GM10266 (cell line): ENCODE data around the gene TRPV5.

Experiments used
- DNase-seq: peaks from one replicate; pipeline ENCODE4 v3.0.0; 2012; ENCODE audit errors: extremely low spot score
- CTCF ChIP-seq: IDR thresholded peaks from 2 replicates; pipeline ENCODE4 v1.5.1; 2012; ENCODE audit warnings: mild to moderate bottlenecking, low read depth; ENCODE audit not compliant: control insufficient read depth, insufficient read depth; ENCODE audit errors: missing control alignments

The TRPV5 gene

GRCh38 chr7:142940966-142941535 is 7.5 kb upstream of the TRPV5 start:
- no peak for TF ChIP-seq CTCF
- DNase-seq, result no peak

- DNase-seq, result peak; percentile 31
- TF ChIP-seq CTCF, result peak; percentile 27
Measured at GRCh38 chr7:142939226-142939910, 5.8 kb upstream of the TRPV5 start, which contains the start of gene LLCFC1. TSS of gene LLCFC1 (plus strand) at chr7:142939484. CDS start at chr7:142939622, 138 bp downstream.

- DNase-seq, result no peak
- TF ChIP-seq CTCF, result no peak
Measured at GRCh38 chr7:142938611-142939010, 5.1 kb upstream of the TRPV5 start.

GRCh38 chr7:142935941-142936565 is 2.5 kb upstream of the TRPV5 start:
- TF ChIP-seq CTCF, result no peak
- DNase-seq, result no peak

- TF ChIP-seq CTCF, result no peak
- no peak for DNase-seq
Measured at GRCh38 chr7:142934056-142934455, 510 bp upstream of the TRPV5 start.

GRCh38 chr7:142933092-142933475 is 462 bp downstream of the TRPV5 start:
- TF ChIP-seq CTCF, result no peak
- no peak for DNase-seq
